CMK (cell line): ENCODE measurements around the gene ZNF343.

ENCODE experiments used
- DNase-seq: peaks from one replicate; pipeline ENCODE4 v3.0.0-alpha.2; 2010; ENCODE audit warnings: low read depth

ZNF343 gene

DNA sequence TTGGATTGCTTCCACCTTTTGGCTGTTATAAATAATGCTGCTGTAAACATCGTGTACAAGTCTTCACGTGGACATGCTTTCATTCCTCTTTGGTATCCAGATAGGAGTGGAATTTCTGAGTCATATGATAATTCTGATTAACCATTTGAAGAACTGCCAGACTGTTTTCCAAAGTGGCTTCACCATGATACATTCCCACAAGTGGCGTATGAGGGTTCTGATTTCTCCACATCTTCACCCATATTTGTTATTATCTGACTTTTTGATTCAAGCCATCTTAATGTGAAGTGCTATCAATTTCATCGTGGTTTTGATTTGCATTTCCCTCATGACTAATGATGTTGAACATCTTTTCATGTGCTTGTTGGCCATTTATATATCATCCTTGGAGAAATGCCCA lies 35.2 kb downstream of the ZNF343 start:
- no peak for DNase-seq

DNA sequence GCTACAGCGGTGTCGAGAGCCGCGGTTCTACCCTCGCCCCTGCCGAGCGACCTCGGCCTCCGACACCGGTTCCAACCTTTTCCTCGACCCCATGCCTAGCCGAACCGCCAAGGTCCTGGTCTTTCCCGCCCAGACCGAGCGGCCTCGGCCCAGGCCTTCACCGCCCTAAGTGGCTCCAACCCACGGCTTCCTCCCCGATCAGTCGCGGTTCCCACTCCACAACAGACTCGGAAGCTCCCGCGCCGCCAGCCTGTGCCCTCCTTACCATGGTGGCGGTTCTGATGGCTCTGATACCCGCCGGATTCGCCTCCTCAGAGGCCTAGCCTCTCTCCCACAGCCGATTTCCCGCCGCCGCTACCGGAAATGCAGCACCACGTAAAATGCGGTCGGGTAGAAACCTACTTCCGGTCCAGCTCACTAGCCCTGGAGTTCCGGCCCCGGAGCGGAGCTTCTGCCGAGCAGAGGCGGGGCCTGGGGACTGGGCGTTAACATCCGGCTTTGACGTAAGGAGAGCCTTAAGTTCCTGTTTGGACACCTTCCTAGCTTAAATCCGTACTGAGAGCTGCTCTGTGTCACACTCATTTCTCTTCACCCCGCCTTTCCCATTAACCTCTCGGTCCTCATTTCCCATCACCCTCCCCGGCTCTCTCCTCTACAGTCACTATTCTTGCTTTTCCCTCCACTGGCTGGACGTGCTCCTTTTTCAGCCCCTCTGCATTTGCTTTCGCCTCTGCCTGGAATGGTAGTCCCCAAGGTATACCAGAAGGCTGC lies 38.1 kb downstream of the ZNF343 start, which contains the start of gene SNRPB:
TSS of gene SNRPB (minus strand) at position 367 of the 771 bp plus-strand sequence. CDS start at position 268, 99 bp downstream.
- DNase-seq: peak; percentile 99

DNA sequence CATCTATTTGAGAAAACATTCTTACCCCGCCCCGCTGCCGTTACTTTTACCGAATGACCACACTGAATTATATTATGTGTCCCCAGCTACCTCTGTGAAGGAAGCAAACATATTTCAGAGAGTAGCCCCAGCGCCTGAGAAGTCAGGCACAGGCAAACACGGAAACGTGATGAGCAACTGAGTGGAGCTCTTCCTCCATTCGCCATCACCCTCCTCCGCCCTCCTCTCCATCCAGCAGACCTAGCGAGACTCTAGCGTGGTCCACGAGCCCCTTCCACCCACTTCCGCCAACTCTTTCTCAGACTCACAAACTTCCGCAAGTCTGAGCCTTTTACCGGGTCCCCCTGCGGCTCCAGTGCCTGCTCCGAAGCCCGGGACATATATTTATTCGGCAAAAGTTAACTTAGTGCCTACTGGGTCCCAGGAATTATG lies 38.7 kb downstream of the ZNF343 start:
- no peak for DNase-seq

DNA sequence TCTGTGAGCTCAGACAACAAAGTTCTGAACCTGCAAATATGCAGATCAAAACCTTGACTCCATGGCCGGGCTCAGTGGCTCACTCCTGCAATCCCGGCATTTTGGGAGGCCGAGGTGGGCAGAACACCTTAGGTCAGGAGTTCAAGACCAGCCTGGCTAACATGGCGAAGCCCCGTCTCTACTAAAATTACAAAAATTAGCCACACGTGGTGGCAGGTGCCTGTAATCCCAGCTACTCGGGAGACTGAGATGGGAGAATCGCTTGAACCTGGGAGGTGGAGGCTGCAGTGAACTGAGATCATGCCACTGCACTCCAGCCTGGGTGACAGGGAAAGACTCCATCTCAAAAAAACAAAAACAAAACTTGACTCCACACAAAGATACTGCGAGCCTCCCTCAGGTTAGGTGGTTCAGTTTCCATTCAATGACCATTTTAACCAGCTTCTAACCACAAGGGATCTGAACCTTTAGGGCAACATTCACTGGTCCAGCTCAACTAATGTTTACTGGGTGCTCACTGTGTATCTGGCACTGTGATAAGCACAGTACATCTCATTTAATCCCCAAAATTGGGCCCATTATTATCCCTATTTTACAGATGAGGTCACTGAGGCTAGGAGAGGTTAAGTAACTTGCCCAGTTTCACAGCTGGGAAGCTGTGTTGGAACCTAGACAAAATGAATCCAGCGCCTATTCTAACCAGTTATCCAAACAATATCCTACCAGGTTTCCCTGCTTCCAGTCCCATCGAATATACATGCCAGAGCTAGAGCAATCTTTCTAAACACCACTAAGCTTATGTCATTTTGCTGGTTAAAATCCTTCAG lies 39.9 kb downstream of the ZNF343 start:
- no peak for DNase-seq

DNA sequence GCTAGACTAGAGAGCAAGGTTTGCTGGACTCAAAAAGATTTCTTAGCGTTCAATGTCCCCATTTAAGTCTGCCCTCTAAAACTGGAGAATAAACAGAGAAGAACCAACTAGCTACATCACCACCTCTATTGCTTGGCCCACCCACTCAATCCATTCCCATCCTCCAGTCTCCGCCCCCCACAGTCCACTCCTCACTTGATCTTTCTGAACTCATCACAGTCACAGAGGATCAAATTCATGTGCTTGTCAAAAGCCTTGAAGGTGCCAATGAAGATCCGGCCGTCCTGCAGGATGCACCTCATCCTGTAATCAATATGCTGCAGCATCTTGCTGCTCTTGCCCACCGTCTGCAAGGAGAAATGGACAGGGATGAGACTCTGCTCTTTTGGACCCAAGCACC lies 41.3 kb downstream of the ZNF343 start:
- DNase-seq: no peak

DNA sequence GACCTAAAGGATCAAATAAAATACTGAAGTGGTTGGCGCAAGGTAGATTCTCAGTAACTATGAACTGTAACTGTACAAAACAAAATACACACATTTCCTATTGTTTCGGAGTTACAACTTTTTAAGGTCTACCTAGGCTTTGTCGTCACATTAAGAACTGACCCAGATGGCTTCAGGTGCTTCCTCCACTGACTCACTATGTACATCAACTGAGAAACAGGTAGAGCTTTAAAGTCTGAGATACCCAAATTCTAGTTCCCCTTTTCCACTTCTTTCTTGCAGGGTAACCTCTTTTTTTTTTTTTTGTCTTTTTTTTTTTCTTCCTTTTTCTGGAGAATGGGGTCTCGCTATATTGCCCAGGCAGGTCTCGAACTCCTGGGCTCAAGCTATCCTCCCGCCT lies 43.6 kb downstream of the ZNF343 start:
- DNase-seq: no peak

DNA sequence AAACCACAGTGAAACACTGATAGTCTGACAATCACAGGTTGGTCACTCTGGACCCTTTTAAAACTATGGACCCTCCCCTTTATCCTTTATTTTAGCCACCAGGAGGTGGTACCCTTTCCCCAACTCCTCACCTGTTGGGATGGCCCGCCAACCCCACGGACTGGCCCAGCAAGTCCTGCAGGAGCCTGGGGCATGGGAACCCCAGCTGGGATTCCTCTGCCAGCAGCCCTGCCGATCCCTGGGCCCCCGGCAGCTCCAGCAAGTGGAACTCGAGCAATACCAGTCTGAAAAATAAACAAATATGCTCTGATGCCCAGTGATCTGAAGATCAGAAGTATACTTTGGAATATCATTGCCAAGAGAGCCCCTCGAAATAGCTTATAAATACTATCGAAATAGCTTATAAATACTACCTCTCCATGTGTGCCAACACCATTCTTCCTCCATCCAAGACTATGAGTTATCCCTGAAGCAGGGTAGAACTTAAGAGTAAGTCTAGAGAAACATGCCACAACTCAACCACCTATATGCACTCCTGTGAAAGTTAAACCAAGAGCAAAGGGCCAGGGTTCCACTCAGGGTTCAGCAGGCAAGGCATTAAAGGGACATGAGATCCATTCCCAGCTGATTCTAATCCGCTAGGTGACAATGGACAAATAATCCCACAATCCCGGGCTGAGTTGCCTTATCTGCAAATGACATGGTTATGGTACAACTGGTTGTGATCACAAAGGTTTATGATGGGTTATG lies 44.9 kb downstream of the ZNF343 start:
- no peak for DNase-seq

DNA sequence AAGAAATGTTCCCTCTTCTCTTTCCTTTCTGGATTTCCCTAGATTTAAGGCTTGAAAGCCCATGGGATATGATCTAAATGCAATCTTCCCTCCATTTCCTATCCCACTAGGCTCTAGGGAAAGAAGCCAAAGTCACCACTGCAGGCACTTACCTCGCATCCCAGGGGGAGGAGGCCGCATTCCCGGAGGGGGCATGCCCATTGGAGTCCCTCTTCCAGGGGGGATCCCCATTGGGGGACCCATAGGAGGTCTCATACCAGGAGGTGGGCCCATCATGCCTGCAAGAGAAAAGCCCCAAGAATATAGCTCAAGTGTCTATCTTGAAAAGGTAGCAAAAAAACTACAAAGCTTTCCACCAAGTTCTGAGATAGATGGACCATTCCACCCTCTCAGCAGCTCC lies 46.2 kb downstream of the ZNF343 start:
- DNase-seq: no peak

DNA sequence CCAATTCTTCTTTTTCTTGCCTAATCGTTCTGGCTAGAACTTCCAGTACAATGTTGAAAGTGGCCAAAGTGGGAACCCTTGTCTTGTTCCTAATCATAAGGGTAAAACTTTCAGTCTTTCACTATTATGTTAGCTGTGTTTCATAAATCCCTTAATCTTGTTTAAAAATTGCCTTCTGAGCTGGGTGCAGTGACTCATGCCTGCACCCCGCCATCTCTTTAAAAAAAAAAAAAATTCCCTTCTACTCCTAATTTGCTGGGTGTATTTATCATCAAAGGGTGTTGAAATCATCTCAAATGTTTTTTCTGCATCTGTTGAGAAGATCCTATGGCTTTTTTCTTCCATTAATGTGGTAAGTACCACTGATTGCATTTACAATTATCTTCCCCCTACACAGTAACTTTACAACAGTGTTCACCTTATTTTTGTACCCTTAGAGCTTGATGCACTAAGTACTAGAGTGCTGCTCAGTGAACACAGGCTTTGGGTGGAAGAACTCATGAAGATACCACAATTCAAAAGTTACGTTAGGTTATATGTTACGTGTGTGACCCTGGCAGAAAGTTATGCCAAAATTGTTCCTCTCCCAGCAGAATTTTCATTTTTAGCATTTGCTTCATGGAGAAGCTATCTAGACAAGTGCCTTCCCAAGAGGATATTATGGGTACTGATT lies 47.8 kb downstream of the ZNF343 start:
- no peak for DNase-seq

DNA sequence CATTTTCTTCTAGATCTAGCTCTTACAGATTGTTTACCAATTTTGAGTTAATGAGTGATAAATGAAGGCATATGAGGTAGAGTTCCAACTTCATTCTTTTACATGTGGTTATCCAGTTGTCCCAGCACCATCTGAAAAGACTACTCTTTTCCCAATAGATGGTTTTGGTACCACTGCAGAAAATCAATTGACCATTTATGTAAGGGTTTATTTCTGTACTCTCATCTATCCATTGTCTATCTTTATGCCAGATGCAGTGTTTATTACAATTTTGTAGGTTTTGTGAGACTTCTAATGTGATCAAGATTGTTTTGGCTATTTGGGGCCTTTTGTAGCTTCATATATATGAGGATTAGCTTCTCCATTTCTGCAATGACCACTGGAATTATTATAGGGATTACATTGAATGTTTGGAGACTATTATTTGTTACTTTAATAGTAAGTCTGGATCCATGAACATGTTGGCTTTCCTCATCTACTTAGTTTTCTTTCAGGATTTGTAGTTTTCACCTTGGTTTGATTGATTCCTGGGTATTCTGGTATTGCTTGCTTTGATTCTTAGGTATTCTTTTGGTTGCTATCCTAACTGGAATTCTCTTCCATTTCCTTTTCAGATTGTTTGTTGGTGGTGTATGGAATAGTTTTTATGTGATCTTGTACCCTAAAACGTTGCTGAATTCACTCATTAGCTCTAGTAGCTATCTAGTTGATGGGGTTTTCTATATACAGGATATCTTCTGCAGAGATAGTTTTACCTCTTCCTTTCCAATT lies 48.5 kb downstream of the ZNF343 start:
- DNase-seq: no peak

DNA sequence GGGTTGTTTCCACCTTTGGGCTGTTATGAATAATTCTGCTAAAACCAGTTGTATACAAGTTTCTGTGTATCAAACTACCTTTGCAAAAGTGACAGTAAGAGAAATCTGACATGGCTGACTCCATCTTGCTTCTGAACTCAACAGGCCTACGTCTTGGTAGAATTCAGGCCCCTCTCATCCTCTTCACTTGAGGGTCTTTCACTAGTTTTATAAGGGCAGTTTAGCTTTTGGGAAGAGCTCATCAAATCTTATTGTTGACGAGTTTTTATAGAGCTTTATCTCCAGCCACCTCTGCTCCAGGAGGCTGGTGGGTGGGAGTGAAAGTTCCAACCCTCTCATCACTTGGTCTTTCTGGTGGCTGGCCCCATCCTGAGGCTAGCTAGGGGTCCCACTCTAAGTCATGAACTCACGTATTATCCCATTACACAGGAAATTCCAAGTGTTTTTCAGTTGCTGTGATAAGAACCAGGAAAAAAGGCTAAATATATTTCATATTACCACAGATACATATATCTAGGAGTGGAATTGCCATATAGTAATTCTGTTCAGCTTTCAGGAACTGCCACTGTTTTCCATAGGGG lies 49.7 kb downstream of the ZNF343 start:
- DNase-seq: no peak

DNA sequence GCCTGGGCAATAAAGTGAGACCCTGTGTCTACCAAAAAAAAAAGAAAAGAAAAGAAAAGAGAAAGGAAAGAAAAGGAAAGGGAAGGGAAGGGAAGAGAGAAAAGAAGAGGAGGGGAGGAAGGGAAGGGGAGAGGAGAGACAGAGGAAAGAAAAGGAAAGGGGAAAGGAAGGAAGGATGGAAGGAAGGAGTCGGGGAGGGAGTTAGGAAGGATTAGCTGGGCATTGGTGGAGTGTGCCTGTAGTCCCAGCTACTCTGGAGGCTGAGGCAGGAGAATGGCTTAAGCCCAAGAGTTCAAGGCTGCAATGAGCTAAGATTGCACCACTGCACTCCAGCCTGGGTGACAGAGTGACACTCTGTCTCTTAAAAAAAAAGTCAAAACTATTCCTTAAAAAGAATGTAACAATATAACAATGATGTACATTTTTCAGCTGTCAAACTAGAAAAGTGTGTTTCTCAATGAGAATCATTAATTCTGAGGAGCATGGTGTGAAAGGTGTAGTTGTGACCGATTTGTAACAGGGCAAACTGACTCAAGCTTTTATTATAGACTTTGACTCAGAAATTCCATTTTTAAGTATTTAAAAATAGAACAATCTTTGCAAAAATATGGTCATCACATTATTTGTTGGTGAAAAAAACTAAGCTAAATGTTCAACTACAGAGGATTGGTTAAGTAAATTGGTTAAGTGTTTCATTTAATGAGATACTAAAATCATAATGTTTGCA lies 52.8 kb downstream of the ZNF343 start:
- no peak for DNase-seq

DNA sequence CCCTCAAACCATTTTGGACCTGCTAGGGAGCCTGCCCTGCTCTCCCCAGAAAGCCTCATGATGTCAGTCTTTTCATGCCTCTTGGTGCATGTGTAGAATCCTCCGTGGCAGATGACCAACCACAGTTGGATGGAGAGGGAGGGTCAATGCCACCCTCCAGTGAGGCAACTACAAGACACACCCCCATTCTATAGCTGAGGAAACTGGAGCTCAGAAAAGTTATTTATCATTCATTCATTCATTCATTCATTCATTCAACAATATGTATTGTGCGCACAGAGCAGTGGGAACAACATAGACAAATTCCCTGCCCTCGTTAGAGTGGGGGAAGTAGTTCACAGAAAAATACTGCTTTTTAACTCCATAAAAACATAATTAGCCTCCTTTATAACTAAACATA lies 54.9 kb downstream of the ZNF343 start:
- DNase-seq: no peak

DNA sequence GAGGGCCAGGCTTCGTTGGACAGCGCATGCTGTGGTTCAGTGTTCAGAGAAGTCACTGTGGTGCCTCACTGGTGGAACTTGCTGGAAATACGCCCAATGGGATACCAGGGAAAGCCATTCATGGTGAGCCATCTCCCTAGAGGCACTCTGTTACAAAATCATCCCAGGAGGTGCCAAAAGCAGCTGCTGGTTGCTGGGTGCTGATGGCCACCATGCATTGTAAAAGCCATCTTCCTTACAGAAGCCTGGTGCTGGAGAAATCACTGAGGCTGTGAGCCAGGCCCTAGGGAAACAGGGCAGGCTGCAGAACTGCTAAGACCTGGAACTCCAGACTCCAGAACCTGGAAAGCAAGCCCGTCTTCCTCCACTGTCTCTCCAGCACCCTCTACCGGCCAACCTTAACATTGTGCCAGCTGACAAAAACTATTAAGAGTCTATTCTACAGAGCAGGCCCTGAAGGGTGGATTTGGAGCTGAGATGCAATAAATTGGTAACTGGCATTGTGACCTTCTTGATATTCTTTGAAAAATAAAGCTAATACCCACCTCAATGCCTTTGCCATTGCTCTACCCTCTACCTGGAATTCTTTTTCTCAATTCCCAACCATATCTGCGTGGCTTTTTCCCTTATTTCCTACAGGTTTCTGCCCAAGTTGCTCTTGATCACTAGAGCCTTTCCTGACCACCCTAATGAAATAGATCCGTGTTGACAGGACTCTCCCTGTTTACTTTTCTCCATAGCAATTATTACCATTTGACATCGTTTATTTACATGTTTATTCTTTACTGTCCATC lies 56.6 kb downstream of the ZNF343 start:
- DNase-seq: peak; percentile 70

DNA sequence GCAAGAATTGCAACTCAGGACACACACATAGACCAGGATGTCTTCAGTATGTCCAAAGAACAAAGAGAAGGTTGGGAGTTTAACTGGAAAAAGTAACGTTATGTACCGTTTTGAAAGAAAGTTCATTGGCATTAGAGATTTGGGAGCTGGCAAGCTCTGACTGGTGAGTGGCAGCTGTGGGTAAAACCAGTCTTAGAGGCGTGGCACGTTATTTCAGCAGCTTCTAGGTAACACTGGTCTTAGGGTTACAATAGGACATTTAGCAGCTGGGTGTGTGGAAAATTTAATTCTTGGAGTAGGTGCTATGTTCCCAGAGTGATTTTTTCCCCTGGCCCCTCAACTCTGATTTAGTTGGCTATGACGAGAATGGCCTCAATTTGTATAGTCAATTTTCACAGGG lies 57.3 kb downstream of the ZNF343 start:
- DNase-seq: no peak

DNA sequence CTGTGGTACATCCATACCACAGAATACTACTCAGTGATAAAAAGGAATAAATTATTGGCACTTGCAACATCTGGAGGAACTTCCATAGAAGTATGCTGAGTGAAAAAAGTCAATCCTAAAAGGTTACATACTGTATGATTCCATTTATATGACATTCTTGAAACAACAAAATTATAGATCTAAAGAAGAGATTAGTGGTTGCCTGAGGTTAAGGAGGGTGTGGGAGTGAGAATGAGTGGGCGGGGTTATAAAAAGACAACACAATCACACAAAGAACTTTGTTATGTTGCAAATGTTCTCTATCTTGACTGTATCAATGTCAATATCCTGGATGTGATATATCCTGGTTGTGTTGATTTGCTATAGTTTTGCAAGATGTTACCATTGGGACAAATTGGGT lies 59.3 kb downstream of the ZNF343 start:
- DNase-seq: no peak

DNA sequence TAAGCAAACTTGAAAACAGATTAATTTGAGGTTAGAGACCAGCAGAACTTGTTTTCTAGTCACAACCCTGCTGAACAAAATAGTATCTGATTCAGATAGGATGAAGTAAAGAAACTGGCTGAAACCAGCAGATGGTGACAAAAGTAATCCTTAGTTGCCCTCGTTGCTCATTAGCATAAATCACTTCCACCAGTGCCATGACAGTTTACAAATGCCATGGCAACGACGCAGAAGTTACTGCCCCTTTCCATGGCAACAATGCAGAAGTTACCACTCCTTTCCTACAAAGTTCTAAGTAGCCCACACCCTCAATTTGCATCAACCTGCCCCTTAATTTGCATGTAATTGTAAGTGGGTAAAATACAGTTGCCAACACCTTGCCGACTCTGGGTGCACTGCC lies 61.9 kb downstream of the ZNF343 start:
- DNase-seq: no peak
